Neutrophil (primary cell): ENCODE measurements around the gene DEFB123.
"Not testable (repeated sequence)": the region's sequence is repeated elsewhere in the genome, so short reads cannot be mapped to it uniquely, and the experiment has no call there.

Experiments used
- H3K27ac ChIP-seq: fragments of 200-600 bp; sonication (generic); 2 replicates; pipeline ENCODE4 v1.5.1; 2016; ENCODE audit warnings: mild to moderate bottlenecking, moderate library complexity
- H3K27me3 ChIP-seq: fragments of 200-600 bp; sonication (generic); 2 replicates; pipeline ENCODE4 v1.6.0; 2016; ENCODE audit warnings: mild to moderate bottlenecking
- H3K36me3 ChIP-seq: fragments of 200-600 bp; sonication (generic); 2 replicates; pipeline ENCODE4 v1.5.1; 2017
- H3K4me1 ChIP-seq, 2 experiments: fragments of 200-600 bp in 1 of 2; sonication (generic) in 1 of 2; 1 replicate in 1 of 2; 2 replicates in 1 of 2; pipeline versions ENCODE4 v1.5.1 to v1.6.1; 2013 to 2016; ENCODE audit warnings: low read depth in 1 of 2, low read length in 1 of 2, mild to moderate bottlenecking in 1 of 2, moderate library complexity in 1 of 2; ENCODE audit not compliant: control insufficient read depth in 1 of 2, insufficient read depth in 1 of 2
- H3K4me3 ChIP-seq, 2 experiments: fragments of 200-600 bp in 1 of 2; sonication (generic) in 1 of 2; 1 replicate in 1 of 2; 2 replicates in 1 of 2; pipeline ENCODE4 v1.5.1; 2013 to 2016; ENCODE audit warnings: low read depth in 1 of 2, low read length in 1 of 2, mild to moderate bottlenecking in 1 of 2, moderate library complexity in 1 of 2
- H3K9me3 ChIP-seq: fragments of 200-600 bp; sonication (generic); 2 replicates; pipeline ENCODE4 v1.5.1; 2016
- CTCF ChIP-seq: fragments of 200-600 bp; sonication (generic); IDR thresholded peaks from 2 replicates; pipeline ENCODE4 v1.5.1; 2016; ENCODE audit warnings: antibody characterized with exemption

Gene DEFB123

GRCh38 chr20:31430568-31431115 lies 9.8 kb upstream of the DEFB123 start:
- no peak overlapping the region for H3K4me3 ChIP-seq
- no peak for TF ChIP-seq CTCF
- H3K36me3 ChIP-seq = no peaks in the 10 kb centered on the region
- H3K9me3 ChIP-seq = no peaks in the 10 kb centered on the region
- H3K27me3 ChIP-seq = peaks cover 23% of the 10 kb centered on the region
- H3K27ac ChIP-seq = no peak overlapping the region
- no peaks in the 10 kb centered on the region for H3K4me1 ChIP-seq

- TF ChIP-seq CTCF = no peak
- H3K4me1 ChIP-seq = no peaks in the 10 kb centered on the region
- H3K27ac ChIP-seq = no peak overlapping the region
- H3K9me3 ChIP-seq = no peaks in the 10 kb centered on the region
- H3K4me3 ChIP-seq = no peak overlapping the region
- peaks cover 17% of the 10 kb centered on the region for H3K27me3 ChIP-seq
- no peaks in the 10 kb centered on the region for H3K36me3 ChIP-seq
Observed at GRCh38 chr20:31446084-31446819, 5.8 kb downstream of the DEFB123 start.

- H3K4me1 ChIP-seq = no peaks in the 10 kb centered on the region
- no peak overlapping the region for H3K27ac ChIP-seq
- TF ChIP-seq CTCF = no peak
- H3K36me3 ChIP-seq = no peaks in the 10 kb centered on the region
- peaks cover 5% of the 10 kb centered on the region for H3K27me3 ChIP-seq
- no peak overlapping the region for H3K4me3 ChIP-seq
- H3K9me3 ChIP-seq = no peaks in the 10 kb centered on the region
Observed at GRCh38 chr20:31449511-31450414, 9.3 kb downstream of the DEFB123 start.

GRCh38 chr20:31452575-31452974 lies 12.1 kb downstream of the DEFB123 start:
- Histone ChIP-seq H3K27me3 (peaks cover 16% of the 10 kb centered on the region), H3K4me1 (no peaks in the 10 kb centered on the region), H3K4me3 (no peak overlapping the region), H3K9me3 (no peaks in the 10 kb centered on the region), H3K27ac (no peak overlapping the region), H3K36me3 (no peaks in the 10 kb centered on the region)
- no peak for TF ChIP-seq CTCF

- peaks cover 32% of the 10 kb centered on the region for H3K27me3 ChIP-seq
- H3K27ac ChIP-seq = no peak overlapping the region
- H3K9me3 ChIP-seq = no peaks in the 10 kb centered on the region
- H3K36me3 ChIP-seq = no peaks in the 10 kb centered on the region
- H3K4me3 ChIP-seq = no peak overlapping the region
- no peak for TF ChIP-seq CTCF
- no peaks in the 10 kb centered on the region for H3K4me1 ChIP-seq
Observed at GRCh38 chr20:31454361-31454760, 13.9 kb downstream of the DEFB123 start.

- peaks cover 36% of the 10 kb centered on the region for H3K27me3 ChIP-seq
- H3K9me3 ChIP-seq, H3K36me3 ChIP-seq, H3K4me1 ChIP-seq, H3K27ac ChIP-seq, H3K4me3 ChIP-seq: not testable (repeated sequence)
Observed at GRCh38 chr20:31470946-31471345, 30.5 kb downstream of the DEFB123 start.
